ENCODE results near the gene GABRG1.

Gene GABRG1

DNA sequence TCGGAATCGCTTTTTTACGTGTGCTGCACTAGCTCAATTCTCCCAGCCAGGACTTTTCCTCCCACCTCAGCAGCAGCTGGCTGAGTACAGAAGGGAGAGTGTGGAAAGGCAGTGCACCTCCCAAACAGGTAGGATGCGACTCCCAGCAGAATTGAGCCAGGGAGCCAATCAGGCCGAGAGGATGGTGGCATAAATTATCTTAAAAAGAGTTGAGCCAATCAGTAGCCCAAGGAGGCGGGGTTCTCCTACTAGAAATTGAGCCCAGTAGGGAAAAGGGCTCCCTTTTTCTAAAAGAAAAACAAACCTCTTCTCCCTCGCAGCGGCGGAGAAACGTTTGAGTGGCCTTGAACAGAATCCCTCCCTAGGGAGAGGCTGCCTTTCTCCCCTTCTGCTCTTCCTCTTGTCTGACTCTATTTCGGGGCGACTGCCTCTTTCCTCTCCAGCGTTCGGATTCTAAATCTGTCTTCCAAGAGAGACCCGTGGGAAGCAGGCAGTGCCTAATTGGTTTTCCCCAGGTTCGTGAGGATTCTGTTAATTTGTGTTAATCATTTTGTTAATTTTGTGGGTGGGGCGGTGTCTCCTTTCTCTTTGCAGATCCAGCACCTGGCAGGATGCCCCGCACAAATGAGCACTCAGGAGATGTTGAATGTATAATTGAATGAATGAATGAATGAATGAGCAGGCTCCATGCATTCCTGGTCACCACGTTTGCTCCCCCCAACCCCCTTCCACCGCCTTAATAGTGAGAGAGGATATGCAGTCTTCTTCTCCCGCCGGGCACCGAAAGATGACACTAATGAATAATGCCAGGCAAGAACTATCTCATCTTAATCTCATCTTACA, at the start of gene GABRG1:
Gene GABRG1 (minus strand): TSS at position 142 of the 843 bp plus-strand sequence. CDS start 141 bp downstream, at position 1.
- DNase-seq = peak; percentile 26

DNA sequence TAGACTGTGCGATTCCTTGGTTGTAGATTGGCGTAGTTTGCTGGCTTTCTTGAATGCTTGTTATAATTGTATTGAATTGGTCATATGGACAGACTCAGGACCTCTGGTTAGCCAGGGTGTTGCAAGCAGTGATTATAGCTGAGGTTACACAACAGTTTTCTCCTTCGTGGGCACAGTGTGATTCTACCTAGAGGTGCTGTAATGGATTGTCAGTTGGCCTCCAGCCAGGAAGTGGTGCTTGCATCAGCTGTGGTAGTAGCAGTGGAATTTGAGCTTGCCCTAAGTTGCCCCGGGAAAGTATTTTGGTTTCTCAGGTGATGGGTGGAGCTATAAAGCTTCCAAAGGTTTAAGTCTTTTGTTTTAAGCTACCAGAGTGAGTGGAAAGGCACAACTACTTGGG, 23.1 kb upstream of the GABRG1 start:
- no peak for DNase-seq

DNA sequence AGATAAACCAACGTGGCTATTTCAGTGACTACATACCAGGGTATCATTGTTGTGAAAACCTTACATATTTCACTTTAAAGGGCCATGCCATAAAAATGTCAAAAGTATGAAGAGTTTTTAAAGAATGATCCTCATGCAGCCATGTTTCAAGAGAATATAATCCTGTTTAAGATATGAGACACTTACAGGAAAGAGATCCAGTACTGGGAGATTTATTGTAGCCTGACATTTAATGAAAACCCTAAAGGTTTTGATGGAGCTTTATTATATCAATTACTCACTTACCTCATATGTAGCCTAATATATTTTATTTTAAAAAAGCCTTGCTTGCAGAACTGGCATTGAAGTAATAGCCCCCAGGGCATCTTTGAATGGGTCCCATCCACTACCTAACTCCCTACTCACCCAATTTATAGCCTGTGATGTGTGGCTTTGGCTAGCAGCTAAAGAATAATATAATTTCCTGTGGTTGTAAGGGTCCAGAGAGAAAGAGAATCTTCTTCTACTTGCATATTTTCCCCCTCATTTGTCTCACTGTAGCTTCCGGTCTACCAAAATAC, 7.7 kb upstream of the GABRG1 start:
- no peak for DNase-seq

DNA sequence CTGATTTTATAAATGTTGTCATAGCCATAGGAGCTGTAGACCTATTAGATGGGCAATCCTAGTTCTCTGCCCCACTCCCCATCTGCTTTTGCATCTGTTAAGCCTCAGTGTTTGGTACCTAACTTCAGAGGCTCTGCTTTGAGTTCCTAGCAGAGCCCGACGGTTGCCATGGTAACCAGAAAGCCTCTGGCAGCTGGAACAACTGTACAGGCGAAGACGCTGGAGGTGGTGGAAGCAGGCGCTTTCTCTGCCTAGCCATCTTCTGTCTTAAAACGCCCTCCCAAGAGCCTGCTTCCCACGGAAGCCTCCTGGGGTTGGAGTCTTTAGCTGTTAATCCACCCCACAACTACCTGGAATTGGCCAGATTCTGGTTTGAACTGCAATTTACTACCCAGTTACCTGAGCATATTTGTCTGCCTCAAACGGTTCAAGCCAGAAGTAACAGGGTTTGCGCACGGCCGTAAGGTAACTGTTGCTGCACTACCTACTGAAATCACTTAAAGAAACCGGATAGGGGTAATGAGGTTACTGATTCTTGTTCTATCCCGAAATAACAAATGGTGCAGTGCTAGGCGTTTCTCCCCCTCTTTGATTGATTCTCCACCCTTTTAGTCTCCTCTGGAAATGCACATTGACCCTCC, 1.0 kb upstream of the GABRG1 start:
- no peak for DNase-seq

DNA sequence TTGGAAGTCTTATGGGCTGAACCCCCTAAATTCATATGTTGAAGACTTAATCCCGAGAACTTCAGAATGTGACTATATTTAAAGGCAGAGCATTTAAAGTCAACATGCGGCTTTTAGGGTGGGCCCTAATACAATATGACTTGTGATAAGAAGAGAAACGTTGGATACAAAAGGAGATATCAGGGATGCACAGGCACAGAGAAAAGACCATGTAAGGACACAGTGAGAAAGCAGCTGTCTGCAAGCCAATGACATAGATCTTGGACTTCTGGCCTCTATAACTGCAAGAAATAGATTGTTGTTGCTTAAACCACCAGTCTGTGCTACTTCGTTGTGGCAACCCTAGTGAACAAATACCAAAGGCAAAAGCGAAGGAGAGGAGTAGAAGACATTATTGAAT, 42.2 kb downstream of the GABRG1 start:
- DNase-seq = no peak

DNA sequence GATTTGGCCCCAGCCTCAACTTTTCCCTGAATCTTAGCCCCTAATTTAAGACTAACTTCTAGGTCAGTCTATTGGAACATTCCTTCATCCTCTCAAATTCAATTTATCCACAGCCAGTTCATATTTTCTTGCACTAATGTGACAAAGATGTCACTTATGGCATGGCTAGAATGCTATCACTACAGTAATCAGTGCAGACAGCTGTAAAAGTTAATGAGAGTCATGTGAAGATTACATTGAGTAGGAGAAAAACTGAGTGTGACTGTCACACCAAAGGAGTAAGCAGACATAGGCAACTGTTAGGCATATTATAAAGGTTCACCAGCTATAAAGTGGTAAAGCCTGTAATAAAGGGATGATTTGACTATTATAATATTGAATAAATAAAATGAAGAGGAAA, 42.6 kb downstream of the GABRG1 start:
- DNase-seq = no peak

DNA sequence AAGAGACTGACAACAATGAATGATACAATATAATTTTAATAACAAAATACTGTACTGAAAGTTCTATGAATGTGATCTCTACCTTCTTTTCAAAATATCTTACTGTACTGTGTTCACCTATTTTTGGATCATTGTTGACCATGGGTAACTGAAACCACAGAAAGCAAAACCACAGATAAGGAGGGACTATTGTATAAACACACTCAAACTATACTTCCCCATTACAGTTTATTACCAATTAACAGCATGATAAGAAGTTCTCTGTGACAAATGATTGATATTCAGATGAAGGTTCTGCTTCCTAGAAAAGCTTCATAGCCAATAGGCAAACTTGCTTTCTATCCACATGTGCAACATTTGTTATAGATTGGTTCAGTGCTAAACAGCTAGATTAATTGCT, 50.1 kb downstream of the GABRG1 start:
- DNase-seq = no peak

DNA sequence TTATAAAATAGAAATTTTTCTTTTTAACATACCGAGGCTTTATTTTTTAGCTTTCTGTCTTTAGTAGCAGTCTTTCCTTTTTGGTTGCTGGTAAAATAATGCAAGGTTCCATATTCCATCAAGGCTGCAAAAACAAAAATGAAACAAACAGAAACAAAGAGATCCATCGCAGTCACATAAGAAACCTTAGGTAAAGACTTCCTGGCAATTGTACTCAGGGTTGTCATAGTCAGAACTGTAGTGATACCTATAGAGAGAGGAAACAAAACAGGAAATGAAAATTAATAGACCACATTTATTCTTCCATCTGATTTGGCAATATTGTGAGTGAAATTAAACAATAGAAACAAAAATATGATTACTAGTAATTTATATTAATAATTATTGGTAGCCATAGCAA, 72.5 kb downstream of the GABRG1 start:
- no peak for DNase-seq

DNA sequence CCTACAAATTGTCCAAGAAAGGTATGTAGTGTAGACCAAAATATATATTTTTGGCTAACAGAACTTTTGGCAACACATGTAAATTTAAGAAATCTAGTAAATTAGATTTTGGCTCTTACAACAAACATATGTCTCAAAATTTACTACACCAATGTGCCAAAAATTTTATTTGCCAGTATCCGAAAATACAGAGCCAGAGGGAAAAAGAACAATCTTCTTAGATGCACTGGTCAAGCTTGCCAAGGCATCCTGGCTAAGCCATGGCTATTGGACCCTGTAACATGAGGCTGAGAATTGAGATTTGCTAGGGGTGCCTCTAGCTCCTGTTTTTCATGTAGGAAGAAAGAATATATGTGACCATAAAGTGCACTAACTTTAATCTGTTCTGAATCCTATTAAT, 91.8 kb downstream of the GABRG1 start:
- no peak for DNase-seq

DNA sequence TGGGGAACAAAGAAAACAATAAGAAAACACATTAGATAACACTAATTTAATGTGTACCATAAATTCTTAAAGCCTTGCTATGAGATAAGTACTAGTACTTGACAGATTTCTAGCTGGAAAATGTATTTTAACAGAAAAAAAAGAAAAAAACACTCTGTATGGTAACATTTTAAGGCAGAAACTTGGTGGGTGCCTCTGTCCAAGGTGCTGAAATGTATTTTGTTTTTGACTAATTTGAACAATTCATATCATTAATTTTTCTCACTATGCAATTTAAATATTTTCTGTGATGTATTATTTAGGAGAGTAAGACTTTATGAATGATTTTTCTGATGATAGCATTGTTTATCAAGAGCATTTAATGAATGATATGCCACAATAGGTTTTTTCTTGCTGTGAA, 107.5 kb downstream of the GABRG1 start:
- DNase-seq = no peak

DNA sequence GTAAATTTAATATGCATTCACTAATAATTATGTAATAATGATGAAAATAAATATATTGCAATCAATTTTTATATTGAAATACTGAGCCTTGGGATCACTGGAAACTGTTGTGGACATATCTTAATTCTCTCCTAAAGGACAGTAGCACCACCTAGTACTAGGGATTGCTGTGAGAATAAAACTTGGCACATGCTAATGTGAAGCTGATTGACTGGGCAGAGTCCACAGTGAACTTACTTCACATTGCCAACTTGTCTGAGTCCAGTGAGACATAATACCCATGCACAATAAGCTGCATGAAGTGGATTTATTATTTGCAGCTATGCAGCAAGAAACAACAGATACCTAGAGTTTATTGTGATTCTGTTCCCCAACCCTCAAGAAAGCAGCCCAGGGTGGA, 131.1 kb downstream of the GABRG1 start:
- no peak for DNase-seq

DNA sequence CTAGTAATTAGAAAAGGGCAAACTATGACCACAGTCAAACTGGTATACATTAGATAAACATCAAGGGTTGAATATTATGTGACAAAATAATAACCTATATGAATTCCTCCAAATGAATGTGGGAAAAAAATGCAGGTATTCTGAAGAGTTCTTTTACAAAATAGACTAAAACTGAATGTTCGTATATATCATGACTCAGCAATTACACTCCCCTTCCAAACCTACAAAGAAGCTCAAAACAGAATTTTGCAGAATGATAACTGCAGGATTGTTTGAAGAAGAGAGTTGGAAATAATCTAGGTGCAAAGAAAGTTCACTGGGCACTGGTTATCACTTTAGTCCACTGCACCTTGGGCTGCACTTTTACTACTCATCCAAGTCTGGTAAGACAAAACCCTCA, 134.1 kb downstream of the GABRG1 start:
- DNase-seq = no peak

DNA sequence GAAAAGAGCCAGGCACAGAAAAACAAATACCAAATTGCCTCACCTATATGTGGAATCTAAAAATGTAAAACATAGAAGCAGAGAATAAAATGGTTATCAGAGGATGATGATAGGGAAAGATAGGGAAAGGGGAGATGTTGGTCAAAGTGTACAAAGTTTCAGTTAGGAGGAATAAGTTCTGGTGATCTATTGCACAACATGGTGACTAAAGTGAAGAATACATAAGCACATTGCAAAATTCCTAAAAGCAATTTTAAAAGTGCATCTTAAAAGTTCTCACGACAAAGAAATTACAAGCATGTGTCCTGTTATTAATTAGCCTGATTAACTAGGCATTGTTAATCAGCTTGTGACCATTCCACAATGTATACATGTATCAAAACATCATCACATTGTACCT, 136.0 kb downstream of the GABRG1 start:
- no peak for DNase-seq

All from NCI-H2081 treated with DMSO at 0.1 percent for 48 hours (cell line).